Liver (tissue), 9 donors: ENCODE data around the gene OR2L8. TPM values are rescaled to one million over a fixed set of nuclear protein-coding genes. Genes with fewer than 3 reads are reported as not detected.

Source experiments
- DNase-seq: peaks from one replicate; pipeline ENCODE4 v3.0.0-alpha.2; 2017; ENCODE audit warnings: low spot score
- H3K27ac ChIP-seq, 2 donors: one replicate each; pipeline ENCODE4 v1.7.0; 2013; ENCODE audit warnings: inconsistent platforms in 2 of 2, low read length in 2 of 2, control low read depth in 1 of 2, low read depth in 1 of 2, mild to moderate bottlenecking in 1 of 2
- H3K27me3 ChIP-seq, 4 donors: one replicate each; pipeline versions ENCODE4 v1.6.1 to v1.7.0; 2013; ENCODE audit warnings: low read length in 3 of 4, inconsistent platforms in 1 of 4, mild to moderate bottlenecking in 1 of 4, moderate library complexity in 1 of 4; ENCODE audit not compliant: control insufficient read depth in 4 of 4, insufficient read depth in 4 of 4
- H3K36me3 ChIP-seq, 4 donors: one replicate each; pipeline versions ENCODE4 v1.6.1 to v1.7.0; 2013; ENCODE audit warnings: low read length in 3 of 4, mild to moderate bottlenecking in 3 of 4, low read depth in 1 of 4, moderate library complexity in 1 of 4; ENCODE audit not compliant: control insufficient read depth in 4 of 4, insufficient read depth in 3 of 4
- H3K4me1 ChIP-seq, 4 donors: one replicate each; pipeline versions ENCODE4 v1.6.1 to v1.7.0; 2013; ENCODE audit warnings: low read length in 3 of 4, mild to moderate bottlenecking in 3 of 4, moderate library complexity in 1 of 4; ENCODE audit not compliant: control insufficient read depth in 4 of 4, insufficient read depth in 4 of 4
- H3K4me3 ChIP-seq, 3 donors: one replicate each; pipeline versions ENCODE4 v1.6.1 to v1.7.0; 2013; ENCODE audit warnings: low read length in 3 of 3, control low read depth in 1 of 3, low read depth in 1 of 3, mild to moderate bottlenecking in 1 of 3
- H3K9ac ChIP-seq, 2 donors: one replicate each; pipeline ENCODE4 v1.7.0; 2013; ENCODE audit warnings: low read length in 2 of 2, mild to moderate bottlenecking in 2 of 2, moderate library complexity in 2 of 2, control low read depth in 1 of 2, low read depth in 1 of 2
- H3K9me3 ChIP-seq, 4 donors: one replicate each; pipeline versions ENCODE4 v1.6.1 to v1.7.0; 2013; ENCODE audit warnings: low read length in 3 of 4; ENCODE audit not compliant: control insufficient read depth in 4 of 4
- EGR1 ChIP-seq, 2 donors: IDR thresholded peaks; 2 replicates each; pipeline ENCODE4 v1.6.1; 2016 to 2018; ENCODE audit warnings: antibody characterized with exemption in 2 of 2, low read depth in 2 of 2
- FOXA1 ChIP-seq: IDR thresholded peaks from 2 replicates; pipeline ENCODE4 v1.6.1; 2016; ENCODE audit warnings: antibody characterized with exemption
- GABPA ChIP-seq, 2 donors: IDR thresholded peaks in 1 of 2; conservative IDR thresholded peaks in 1 of 2; 2 replicates each; pipeline ENCODE4 v1.6.1; 2016; ENCODE audit warnings: antibody characterized with exemption in 2 of 2, mild to moderate bottlenecking in 1 of 2, moderate library complexity in 1 of 2
- HNF4A ChIP-seq, 2 donors: conservative IDR thresholded peaks; 2 replicates each; pipeline ENCODE4 v1.6.1; 2016; ENCODE audit warnings: antibody characterized with exemption in 2 of 2, mild to moderate bottlenecking in 2 of 2
- HNF4G ChIP-seq: IDR thresholded peaks from 2 replicates; pipeline ENCODE4 v1.6.1; 2016; ENCODE audit warnings: antibody characterized with exemption
- JUND ChIP-seq, 2 donors: IDR thresholded peaks; 2 replicates each; pipeline ENCODE4 v1.6.1; 2016; ENCODE audit warnings: antibody characterized with exemption in 2 of 2
- MAX ChIP-seq: IDR thresholded peaks from 2 replicates; pipeline ENCODE4 v1.6.1; 2016; ENCODE audit warnings: antibody characterized with exemption
- NR2F2 ChIP-seq: IDR thresholded peaks from 2 replicates; pipeline ENCODE4 v1.6.1; 2016; ENCODE audit warnings: antibody characterized with exemption
- RAD21 ChIP-seq, 2 donors: IDR thresholded peaks; 2 replicates each; pipeline ENCODE4 v1.6.1; 2016; ENCODE audit warnings: antibody characterized with exemption in 2 of 2, mild to moderate bottlenecking in 2 of 2
- RXRA ChIP-seq, 2 donors: IDR thresholded peaks; 2 replicates each; pipeline ENCODE4 v1.6.1; 2017 to 2018; ENCODE audit warnings: antibody characterized with exemption in 2 of 2, mild to moderate bottlenecking in 1 of 2
- TAF1 ChIP-seq: conservative IDR thresholded peaks from 2 replicates; pipeline ENCODE4 v1.6.1; 2016; ENCODE audit warnings: antibody characterized with exemption, mild to moderate bottlenecking
- YY1 ChIP-seq: IDR thresholded peaks from 2 replicates; pipeline ENCODE4 v1.6.1; 2016; ENCODE audit warnings: antibody characterized with exemption, mild to moderate bottlenecking
- WGBS: extraction: QIAGEN DNeasy Blood & Tissue Kit; methylation state at CpG from one replicate; pipeline ENCODE4 v1.1.7; 2013; 5-methylcytosine and 5-hydroxymethylcytosine counted together
- polyA plus RNA-seq, 2 donors: library from polyadenylated mRNA; stranded (reverse) in 1 of 2; unstranded in 1 of 2; fragments of 200-250 nt in 1 of 2; fragments of >200 nt in 1 of 2; fragmentation: Nextera tagmentation in 1 of 2; extraction: Ambion mirVana in 1 of 2; gene quantifications; one replicate each; pipeline versions ENCODE4 v1.2.1 to v1.2.3, GENCODE V29; 2013 to 2015
- total RNA-seq, 2 donors: library from RNA; depleted of rRNA; stranded (reverse); fragments of >200 nt; gene quantifications; one replicate each; pipeline ENCODE4 v1.2.3, GENCODE V29; 2014
- TF ChIP-seq, protein P1 (sequence below): IDR thresholded peaks from 2 replicates; pipeline ENCODE4 v1.6.1; 2016; ENCODE audit warnings: antibody characterized with exemption, mild to moderate bottlenecking
- TF ChIP-seq, protein P2 (sequence below): IDR thresholded peaks from 2 replicates; pipeline ENCODE4 v1.6.1; 2016; ENCODE audit warnings: antibody characterized with exemption
- TF ChIP-seq, protein P3 (sequence below): IDR thresholded peaks from 2 replicates; pipeline ENCODE4 v1.6.1; 2016; ENCODE audit warnings: antibody characterized with exemption
- TF ChIP-seq, protein P4 (sequence below): fragments of 150-350 bp; IDR thresholded peaks from 2 replicates; pipeline ENCODE4 v1.5.1; 2017; ENCODE audit warnings: improper control_type of control experiment, low read depth, low read length; ENCODE audit not compliant: missing input control
- donor health status: healthy.
- donor health status: healthy.
- donor health status: healthy.
- donor health status: healthy.
- donor health status: healthy.

OR2L8 gene
- total and polyA plus RNA-seq, 4 donors: 0.08 to 0.09 TPM; not detected in 2

DNA sequence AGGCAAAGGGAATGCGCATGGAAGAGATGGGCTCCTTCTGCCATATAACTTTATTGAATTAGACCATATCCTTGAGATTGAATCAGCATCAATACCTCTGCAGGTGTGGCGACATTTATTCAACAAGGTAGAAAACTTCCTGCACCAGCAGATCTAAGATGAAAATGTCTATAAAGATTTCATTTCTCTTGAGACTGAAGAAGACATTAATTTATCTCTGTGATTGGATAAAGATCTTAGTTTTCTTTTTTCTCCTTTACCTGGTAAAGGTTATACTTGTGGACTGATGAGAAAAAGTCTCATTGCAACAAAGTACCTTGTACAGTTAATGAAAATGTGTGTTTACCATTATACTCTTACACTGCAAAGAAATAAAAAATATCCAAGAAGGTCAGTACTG lies 28.7 kb upstream of the OR2L8 start, which contains the start of gene OR2T8 (continued):
- TF ChIP-seq HNF4A (conservative IDR thresholded peaks at IDR 0.05) (no peak), GABPA (IDR thresholded peaks at IDR 0.05 in 1 of 2, conservative IDR thresholded peaks at IDR 0.05 in 1 of 2) (no peak), YY1 (no peak)

DNA sequence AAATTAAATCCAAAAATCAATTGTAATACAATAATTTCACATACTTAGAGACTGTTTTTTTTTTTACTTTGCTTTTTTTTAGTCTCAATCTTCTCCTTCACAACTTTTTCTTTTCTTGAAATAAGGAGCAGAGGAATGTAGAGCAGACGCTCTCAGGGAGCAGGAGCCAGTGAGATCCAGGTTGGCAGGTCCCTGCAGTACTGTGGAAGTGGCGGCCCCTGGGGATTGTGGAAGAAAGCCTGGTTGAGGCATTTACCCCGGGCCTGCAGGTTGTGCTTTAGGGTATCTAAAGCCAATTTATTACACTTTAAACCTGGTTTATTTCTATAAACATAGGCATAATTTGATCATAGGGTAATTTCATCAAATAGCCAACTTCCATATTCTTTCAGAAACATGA lies 24.7 kb upstream of the OR2L8 start:
- Histone ChIP-seq H3K27ac (no peak overlapping the region), H3K27me3 (no peaks in the 10 kb centered on the region), H3K9ac (no peak overlapping the region), H3K9me3 (no peaks in the 10 kb centered on the region), H3K4me3 (no peak overlapping the region), H3K36me3 (no peaks in the 10 kb centered on the region), H3K4me1 (no peaks in the 10 kb centered on the region)
- no peak for DNase-seq
- whole genome bisulfite sequencing: 62% methylated on average over 3 of the region's 3 CpGs
- no peak for TF ChIP-seq HNF4G
- no peak for TF ChIP-seq MAX
- TF ChIP-seq JUND (IDR thresholded peaks at IDR 0.05): no peak
- no peak for TF ChIP-seq EGR1 (IDR thresholded peaks at IDR 0.05; ENCODE audit: low read depth in 2 of 2)
- no peak for TF ChIP-seq NR2F2
- TF ChIP-seq RAD21 (IDR thresholded peaks at IDR 0.05): no peak
- no peak for TF ChIP-seq RXRA (IDR thresholded peaks at IDR 0.05)
- TF ChIP-seq, protein P1, sequence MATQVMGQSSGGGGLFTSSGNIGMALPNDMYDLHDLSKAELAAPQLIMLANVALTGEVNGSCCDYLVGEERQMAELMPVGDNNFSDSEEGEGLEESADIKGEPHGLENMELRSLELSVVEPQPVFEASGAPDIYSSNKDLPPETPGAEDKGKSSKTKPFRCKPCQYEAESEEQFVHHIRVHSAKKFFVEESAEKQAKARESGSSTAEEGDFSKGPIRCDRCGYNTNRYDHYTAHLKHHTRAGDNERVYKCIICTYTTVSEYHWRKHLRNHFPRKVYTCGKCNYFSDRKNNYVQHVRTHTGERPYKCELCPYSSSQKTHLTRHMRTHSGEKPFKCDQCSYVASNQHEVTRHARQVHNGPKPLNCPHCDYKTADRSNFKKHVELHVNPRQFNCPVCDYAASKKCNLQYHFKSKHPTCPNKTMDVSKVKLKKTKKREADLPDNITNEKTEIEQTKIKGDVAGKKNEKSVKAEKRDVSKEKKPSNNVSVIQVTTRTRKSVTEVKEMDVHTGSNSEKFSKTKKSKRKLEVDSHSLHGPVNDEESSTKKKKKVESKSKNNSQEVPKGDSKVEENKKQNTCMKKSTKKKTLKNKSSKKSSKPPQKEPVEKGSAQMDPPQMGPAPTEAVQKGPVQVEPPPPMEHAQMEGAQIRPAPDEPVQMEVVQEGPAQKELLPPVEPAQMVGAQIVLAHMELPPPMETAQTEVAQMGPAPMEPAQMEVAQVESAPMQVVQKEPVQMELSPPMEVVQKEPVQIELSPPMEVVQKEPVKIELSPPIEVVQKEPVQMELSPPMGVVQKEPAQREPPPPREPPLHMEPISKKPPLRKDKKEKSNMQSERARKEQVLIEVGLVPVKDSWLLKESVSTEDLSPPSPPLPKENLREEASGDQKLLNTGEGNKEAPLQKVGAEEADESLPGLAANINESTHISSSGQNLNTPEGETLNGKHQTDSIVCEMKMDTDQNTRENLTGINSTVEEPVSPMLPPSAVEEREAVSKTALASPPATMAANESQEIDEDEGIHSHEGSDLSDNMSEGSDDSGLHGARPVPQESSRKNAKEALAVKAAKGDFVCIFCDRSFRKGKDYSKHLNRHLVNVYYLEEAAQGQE: no peak
- TF ChIP-seq, protein P2, sequence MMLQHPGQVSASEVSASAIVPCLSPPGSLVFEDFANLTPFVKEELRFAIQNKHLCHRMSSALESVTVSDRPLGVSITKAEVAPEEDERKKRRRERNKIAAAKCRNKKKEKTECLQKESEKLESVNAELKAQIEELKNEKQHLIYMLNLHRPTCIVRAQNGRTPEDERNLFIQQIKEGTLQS: no peak
- TF ChIP-seq, protein P3, sequence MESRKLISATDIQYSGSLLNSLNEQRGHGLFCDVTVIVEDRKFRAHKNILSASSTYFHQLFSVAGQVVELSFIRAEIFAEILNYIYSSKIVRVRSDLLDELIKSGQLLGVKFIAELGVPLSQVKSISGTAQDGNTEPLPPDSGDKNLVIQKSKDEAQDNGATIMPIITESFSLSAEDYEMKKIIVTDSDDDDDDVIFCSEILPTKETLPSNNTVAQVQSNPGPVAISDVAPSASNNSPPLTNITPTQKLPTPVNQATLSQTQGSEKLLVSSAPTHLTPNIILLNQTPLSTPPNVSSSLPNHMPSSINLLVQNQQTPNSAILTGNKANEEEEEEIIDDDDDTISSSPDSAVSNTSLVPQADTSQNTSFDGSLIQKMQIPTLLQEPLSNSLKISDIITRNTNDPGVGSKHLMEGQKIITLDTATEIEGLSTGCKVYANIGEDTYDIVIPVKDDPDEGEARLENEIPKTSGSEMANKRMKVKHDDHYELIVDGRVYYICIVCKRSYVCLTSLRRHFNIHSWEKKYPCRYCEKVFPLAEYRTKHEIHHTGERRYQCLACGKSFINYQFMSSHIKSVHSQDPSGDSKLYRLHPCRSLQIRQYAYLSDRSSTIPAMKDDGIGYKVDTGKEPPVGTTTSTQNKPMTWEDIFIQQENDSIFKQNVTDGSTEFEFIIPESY: no peak
- TF ChIP-seq TAF1: no peak
- TF ChIP-seq HNF4A (conservative IDR thresholded peaks at IDR 0.05): no peak
- no peak for TF ChIP-seq FOXA1
- TF ChIP-seq, protein P4, sequence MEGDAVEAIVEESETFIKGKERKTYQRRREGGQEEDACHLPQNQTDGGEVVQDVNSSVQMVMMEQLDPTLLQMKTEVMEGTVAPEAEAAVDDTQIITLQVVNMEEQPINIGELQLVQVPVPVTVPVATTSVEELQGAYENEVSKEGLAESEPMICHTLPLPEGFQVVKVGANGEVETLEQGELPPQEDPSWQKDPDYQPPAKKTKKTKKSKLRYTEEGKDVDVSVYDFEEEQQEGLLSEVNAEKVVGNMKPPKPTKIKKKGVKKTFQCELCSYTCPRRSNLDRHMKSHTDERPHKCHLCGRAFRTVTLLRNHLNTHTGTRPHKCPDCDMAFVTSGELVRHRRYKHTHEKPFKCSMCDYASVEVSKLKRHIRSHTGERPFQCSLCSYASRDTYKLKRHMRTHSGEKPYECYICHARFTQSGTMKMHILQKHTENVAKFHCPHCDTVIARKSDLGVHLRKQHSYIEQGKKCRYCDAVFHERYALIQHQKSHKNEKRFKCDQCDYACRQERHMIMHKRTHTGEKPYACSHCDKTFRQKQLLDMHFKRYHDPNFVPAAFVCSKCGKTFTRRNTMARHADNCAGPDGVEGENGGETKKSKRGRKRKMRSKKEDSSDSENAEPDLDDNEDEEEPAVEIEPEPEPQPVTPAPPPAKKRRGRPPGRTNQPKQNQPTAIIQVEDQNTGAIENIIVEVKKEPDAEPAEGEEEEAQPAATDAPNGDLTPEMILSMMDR: no peak
